ENCODE data around the gene DYNLT1.

DYNLT1 gene

DNA sequence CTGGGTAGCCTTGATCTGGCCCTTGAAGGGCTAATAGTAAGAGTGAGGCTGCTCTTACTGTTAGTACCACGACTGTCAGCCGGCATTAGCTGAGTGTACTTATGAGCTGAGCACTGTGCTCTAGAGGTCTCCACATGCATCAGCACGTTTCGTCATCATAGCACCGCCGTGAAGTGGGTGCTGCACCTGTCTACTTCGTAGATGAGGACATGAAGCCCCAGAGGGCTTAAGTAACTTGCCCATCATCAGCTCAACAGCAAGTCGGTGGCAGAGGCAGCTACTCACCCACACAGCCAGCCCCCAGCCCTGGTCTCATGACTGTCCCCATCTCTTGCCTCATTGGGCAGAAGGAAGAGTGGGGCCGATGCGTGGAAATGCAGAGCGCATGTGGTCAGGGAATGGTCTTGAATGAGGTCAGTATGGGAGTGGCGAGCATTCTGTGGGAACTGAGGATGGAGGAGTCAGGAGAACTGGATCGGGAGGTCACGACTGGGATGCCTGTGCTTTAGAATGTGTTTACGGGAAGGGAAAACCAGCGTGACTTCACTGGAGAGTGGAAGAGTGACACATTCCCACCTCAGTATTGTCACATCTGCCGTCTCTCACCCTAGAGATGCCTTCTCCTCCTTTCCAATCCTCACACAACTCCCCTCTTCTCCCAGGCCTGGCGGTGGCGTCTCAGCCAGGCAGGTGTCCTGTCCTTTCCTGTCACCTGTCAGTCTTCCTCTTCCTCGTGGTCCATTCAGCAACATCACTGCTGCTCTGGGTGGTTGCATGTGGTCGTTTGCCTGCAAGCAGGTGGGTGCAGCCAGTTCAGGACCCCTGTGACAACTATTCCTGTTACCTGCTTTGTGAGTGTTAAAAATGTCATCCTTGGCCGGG is 11.3 kb upstream of the DYNLT1 start:
- TF ChIP-seq FOXM1 (IDR thresholded peaks at IDR 0.05; ENCODE audit: borderline replicate concordance, low read depth) (no peak), CEBPB (IDR thresholded peaks at IDR 0.05) (no peak), TCF12 (IDR thresholded peaks at IDR 0.05; ENCODE audit: low read depth) (no peak)

DNA sequence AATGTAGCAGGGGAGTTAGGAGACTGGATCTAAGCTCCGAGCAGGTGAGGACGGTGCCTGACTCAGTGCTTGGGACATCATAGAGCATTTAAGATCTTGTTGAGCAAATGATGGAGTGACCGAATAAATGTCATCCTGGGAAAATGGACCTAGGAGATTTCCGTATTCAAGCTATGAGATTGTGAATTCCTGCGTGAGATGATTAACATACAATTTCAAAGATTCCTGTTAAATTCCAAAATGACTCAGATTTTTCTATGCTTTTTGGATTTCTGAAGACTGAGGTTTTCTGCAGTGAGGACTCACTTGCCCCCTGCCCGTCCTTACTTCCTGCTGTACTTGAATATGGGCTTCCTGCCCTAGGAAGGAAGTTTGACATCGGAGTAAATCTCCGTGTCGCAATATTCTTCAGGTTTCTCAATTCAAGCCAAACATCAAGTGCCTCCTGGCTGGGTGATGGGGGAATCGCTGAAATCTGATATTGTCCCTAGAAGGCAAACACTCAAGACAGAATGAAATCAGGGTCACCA is 10.5 kb upstream of the DYNLT1 start:
- no peak for TF ChIP-seq YY1 (IDR thresholded peaks at IDR 0.05; ENCODE audit: low read depth)
- TF ChIP-seq CEBPB (IDR thresholded peaks at IDR 0.05): peak; percentile 64

DNA sequence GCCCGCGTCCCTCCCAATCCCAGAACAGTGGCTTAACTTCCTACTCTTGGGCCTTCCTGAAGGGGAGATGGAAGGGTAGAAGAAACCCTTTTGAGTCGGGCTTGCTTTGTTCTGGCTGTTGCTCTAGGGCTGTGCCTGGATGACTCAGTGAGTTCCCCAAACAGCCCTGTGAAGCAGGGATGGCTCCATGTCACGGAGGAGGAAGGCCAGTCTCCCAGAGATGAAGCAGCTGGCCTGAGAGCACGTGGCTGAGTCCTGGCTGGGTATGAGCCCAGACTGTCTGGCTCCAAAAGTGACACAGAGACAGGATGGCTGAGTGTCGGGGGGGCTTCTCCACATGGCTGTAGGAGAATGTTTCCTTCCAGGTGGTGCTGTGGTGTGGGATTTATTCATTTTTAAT is 10.0 kb upstream of the DYNLT1 start:
- TF ChIP-seq CEBPB (IDR thresholded peaks at IDR 0.05) (no peak), EGR1 (IDR thresholded peaks at IDR 0.05) (no peak), CREB1 (IDR thresholded peaks at IDR 0.05; ENCODE audit: low read depth) (no peak), NFIC (IDR thresholded peaks at IDR 0.05) (no peak), TEAD4 (IDR thresholded peaks at IDR 0.05) (no peak), FOXM1 (IDR thresholded peaks at IDR 0.05; ENCODE audit: borderline replicate concordance, low read depth) (no peak), RAD21 (IDR thresholded peaks at IDR 0.05; ENCODE audit: low read depth) (no peak), YY1 (IDR thresholded peaks at IDR 0.05; ENCODE audit: low read depth) (no peak), EP300 (IDR thresholded peaks at IDR 0.05; ENCODE audit: borderline replicate concordance) (no peak), ZBTB7A (IDR thresholded peaks at IDR 0.05; ENCODE audit: low read depth) (no peak), TCF12 (IDR thresholded peaks at IDR 0.05; ENCODE audit: low read depth) (no peak), TAF1 (IDR thresholded peaks at IDR 0.05; ENCODE audit: low read depth) (no peak)
- TF ChIP-seq, protein P1, sequence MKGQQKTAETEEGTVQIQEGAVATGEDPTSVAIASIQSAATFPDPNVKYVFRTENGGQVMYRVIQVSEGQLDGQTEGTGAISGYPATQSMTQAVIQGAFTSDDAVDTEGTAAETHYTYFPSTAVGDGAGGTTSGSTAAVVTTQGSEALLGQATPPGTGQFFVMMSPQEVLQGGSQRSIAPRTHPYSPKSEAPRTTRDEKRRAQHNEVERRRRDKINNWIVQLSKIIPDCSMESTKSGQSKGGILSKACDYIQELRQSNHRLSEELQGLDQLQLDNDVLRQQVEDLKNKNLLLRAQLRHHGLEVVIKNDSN (IDR thresholded peaks at IDR 0.05): no peak
- TF ChIP-seq, protein P2, sequence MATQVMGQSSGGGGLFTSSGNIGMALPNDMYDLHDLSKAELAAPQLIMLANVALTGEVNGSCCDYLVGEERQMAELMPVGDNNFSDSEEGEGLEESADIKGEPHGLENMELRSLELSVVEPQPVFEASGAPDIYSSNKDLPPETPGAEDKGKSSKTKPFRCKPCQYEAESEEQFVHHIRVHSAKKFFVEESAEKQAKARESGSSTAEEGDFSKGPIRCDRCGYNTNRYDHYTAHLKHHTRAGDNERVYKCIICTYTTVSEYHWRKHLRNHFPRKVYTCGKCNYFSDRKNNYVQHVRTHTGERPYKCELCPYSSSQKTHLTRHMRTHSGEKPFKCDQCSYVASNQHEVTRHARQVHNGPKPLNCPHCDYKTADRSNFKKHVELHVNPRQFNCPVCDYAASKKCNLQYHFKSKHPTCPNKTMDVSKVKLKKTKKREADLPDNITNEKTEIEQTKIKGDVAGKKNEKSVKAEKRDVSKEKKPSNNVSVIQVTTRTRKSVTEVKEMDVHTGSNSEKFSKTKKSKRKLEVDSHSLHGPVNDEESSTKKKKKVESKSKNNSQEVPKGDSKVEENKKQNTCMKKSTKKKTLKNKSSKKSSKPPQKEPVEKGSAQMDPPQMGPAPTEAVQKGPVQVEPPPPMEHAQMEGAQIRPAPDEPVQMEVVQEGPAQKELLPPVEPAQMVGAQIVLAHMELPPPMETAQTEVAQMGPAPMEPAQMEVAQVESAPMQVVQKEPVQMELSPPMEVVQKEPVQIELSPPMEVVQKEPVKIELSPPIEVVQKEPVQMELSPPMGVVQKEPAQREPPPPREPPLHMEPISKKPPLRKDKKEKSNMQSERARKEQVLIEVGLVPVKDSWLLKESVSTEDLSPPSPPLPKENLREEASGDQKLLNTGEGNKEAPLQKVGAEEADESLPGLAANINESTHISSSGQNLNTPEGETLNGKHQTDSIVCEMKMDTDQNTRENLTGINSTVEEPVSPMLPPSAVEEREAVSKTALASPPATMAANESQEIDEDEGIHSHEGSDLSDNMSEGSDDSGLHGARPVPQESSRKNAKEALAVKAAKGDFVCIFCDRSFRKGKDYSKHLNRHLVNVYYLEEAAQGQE (IDR thresholded peaks at IDR 0.05; ENCODE audit: low read depth): no peak
- TF ChIP-seq, protein P3, sequence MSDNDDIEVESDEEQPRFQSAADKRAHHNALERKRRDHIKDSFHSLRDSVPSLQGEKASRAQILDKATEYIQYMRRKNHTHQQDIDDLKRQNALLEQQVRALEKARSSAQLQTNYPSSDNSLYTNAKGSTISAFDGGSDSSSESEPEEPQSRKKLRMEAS (IDR thresholded peaks at IDR 0.05): no peak

DNA sequence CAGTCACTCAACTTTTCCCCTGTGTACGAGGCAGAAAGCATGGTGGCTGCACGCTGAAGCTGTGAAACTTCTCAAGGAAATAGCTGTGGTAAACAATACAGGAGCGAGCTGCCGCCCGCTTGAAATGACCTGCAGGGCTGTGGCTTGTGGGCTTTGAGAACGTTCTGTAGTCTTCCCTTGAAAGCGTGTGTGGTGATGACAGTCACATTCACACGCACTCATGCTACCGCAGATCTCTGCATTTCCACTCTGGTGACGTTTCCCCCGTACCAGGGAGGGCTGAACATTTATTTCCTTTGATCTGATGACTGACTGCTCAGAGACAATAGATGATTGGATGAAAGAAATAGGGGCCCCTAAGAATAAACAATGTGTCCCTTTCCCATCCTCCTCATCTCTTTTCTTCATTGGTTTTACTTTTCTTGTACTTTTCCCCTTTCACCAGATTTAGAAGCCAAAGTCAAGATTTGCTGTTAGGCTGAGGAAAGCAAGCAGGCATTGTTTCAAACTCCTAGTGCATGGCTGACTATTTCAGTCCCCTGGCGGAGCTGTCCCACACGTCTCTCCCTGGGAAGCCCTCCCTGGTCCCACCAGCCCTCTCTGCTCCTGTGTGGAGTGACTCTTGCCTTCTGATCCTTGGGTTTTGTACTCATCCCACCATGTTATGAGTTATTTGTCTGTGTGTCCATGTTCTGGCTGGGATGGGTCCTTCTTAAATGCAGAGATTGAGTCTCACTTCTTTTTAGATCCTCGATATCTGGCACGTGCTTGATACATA is 9.2 kb upstream of the DYNLT1 start:
- TF ChIP-seq, protein P1 (IDR thresholded peaks at IDR 0.05): no peak
- TF ChIP-seq NFIC (IDR thresholded peaks at IDR 0.05): no peak
- no peak for TF ChIP-seq CEBPB (IDR thresholded peaks at IDR 0.05)
- TF ChIP-seq FOXM1 (IDR thresholded peaks at IDR 0.05; ENCODE audit: borderline replicate concordance, low read depth): no peak
- no peak for TF ChIP-seq EP300 (IDR thresholded peaks at IDR 0.05; ENCODE audit: borderline replicate concordance)
- TF ChIP-seq CREB1 (IDR thresholded peaks at IDR 0.05; ENCODE audit: low read depth): no peak
- TF ChIP-seq TCF12 (IDR thresholded peaks at IDR 0.05; ENCODE audit: low read depth): no peak
- no peak for TF ChIP-seq RAD21 (IDR thresholded peaks at IDR 0.05; ENCODE audit: low read depth)

DNA sequence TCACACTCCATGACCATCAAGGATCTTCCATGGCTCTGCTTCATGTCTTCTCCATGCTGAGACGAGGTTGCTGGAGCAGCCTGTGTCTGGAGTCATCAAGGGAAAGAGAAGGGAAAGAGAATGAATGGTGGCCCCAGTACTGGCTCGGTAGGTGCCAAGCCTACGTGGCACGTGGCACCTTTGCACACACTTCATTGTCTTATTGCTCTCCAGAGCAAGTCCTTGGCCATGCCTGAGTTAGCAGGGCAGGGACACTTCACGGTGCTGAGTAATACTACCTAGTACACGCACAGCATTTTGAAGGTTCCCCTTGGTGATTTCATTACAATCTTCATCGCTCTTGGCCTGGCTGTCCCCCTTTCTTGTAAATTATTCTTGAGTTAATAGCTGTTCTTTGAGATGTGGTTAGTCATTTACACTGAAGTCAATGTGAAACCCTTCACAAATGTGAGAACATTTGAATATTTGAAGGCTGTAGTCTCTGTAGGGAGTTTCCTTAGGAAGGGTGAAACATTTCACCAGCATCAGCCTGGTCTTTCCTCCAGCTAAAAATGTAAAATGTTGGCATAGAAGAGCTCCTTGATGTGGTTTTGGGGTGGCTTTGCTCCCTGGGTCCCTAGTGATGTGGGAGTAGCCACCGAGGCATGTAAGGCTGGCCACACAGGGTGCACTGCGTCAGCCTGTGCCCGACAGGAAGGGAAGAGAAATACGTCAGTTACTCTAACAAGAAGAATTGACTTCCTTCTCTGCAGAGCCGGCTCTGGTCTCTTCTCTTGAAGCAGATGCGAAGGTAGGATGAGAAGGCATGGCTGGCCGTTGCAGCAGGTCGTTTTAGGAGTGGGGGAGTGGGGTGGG is 5.0 kb upstream of the DYNLT1 start, which contains the start of gene SYTL3:
Gene SYTL3 (plus strand): TSS at position 766 of the 855 bp plus-strand sequence. CDS start 13,215 bp downstream, outside the sequence.
- TF ChIP-seq TEAD4 (IDR thresholded peaks at IDR 0.05) (no peak), FOXM1 (IDR thresholded peaks at IDR 0.05; ENCODE audit: borderline replicate concordance, low read depth) (no peak), TCF12 (IDR thresholded peaks at IDR 0.05; ENCODE audit: low read depth) (no peak; the same call in 1 of the 2 replicates), EP300 (IDR thresholded peaks at IDR 0.05; ENCODE audit: borderline replicate concordance) (no peak; the same call in 1 of the 2 replicates), CEBPB (IDR thresholded peaks at IDR 0.05) (no peak)
- TF ChIP-seq, protein P1 (IDR thresholded peaks at IDR 0.05): peak; percentile 67
- TF ChIP-seq, protein P3 (IDR thresholded peaks at IDR 0.05): peak; percentile 97

DNA sequence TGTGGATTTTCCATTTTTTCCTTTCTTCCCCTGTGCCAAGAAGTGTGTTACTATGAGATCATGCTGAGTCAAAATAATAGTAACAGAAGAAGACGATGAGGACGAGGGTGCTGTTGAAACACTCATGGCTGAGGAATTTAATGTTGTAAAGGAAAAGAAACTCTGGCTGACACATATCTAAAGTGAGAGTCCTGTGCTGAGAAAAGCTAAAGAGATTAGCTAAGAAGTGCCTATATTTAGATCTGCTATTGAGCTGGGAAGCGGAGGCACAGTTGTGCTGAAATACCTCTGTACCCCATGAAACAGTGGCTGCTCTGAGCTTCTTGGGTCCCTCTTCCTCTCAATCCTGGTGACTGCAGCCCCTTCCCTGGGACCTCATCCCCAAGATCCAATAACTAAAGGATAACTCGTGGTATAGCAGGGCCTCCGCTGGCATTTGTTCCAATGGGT is 4.2 kb upstream of the DYNLT1 start:
- TF ChIP-seq ZBTB7A (IDR thresholded peaks at IDR 0.05; ENCODE audit: low read depth) (no peak), FOXM1 (IDR thresholded peaks at IDR 0.05; ENCODE audit: borderline replicate concordance, low read depth) (no peak), TAF1 (IDR thresholded peaks at IDR 0.05; ENCODE audit: low read depth) (no peak), TCF12 (IDR thresholded peaks at IDR 0.05; ENCODE audit: low read depth) (no peak), EP300 (IDR thresholded peaks at IDR 0.05; ENCODE audit: borderline replicate concordance) (no peak), TEAD4 (IDR thresholded peaks at IDR 0.05) (no peak), RAD21 (IDR thresholded peaks at IDR 0.05; ENCODE audit: low read depth) (no peak), YY1 (IDR thresholded peaks at IDR 0.05; ENCODE audit: low read depth) (no peak), CEBPB (IDR thresholded peaks at IDR 0.05) (no peak), EGR1 (IDR thresholded peaks at IDR 0.05) (no peak), NFIC (IDR thresholded peaks at IDR 0.05) (no peak), CREB1 (IDR thresholded peaks at IDR 0.05; ENCODE audit: low read depth) (no peak)
- TF ChIP-seq, protein P3 (IDR thresholded peaks at IDR 0.05): no peak
- TF ChIP-seq, protein P1 (IDR thresholded peaks at IDR 0.05): no peak
- TF ChIP-seq, protein P2 (IDR thresholded peaks at IDR 0.05; ENCODE audit: low read depth): no peak
